GM21423 (cell line): Measurements from ENCODE around the gene RBMY1F.
"Not testable (repeated sequence)": the region's sequence is repeated elsewhere in the genome, so short reads cannot be mapped to it uniquely, and the experiment has no call there.

ENCODE experiments used
- ATAC-seq: cut with Tn5 transposase; IDR thresholded peaks from one replicate; pipeline ENCODE4 v1.9.1; 2021; ENCODE audit warnings: mild to moderate bottlenecking, moderate library complexity; ENCODE audit not compliant: unreplicated experiment

RBMY1F gene

DNA sequence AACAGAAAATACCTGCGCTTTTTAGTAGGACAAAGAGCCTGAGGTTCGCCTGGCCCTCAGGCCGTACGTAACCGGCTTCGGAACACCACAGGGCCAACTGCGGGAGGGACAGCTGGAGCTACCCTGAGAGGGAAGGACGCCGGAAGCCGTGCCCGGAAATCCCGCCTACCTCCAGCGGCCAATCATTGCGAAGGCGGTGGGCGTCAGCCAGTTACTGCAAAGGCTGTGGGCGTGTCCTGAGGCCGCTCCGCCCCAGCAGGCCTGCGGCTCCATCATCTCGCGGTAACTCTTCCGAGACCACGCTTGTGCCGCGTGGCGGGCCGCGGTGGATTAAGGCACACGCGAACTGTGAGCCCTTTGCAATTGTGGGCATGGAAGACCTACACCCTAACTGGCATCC, at the start of gene RBMY1F:
TSS of gene RBMY1F (minus strand) at position 101 of the 400 bp plus-strand sequence. CDS start 1,954 bp downstream, outside the sequence.
- not testable (repeated sequence) for ATAC-seq

DNA sequence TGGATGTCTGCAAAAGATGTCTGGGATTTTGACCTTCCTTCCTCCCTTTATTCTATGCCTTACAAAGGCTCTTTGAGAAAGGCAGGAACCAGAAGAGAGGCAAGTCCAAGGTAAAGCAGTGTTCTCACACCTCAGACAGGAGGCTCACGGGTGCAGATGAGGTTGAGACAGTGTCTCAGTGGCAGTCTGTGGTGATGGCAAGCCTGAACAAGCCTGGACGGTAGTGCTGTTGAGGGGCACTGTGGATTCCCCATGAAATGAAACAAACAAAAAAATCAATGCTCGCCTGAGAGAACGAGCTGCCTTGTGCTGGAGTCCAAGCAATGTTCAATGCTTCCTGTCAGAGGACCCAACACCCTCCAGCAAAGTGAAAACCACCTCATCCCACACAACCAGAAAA, 31.6 kb downstream of the RBMY1F start:
- ATAC-seq = not testable (repeated sequence)

DNA sequence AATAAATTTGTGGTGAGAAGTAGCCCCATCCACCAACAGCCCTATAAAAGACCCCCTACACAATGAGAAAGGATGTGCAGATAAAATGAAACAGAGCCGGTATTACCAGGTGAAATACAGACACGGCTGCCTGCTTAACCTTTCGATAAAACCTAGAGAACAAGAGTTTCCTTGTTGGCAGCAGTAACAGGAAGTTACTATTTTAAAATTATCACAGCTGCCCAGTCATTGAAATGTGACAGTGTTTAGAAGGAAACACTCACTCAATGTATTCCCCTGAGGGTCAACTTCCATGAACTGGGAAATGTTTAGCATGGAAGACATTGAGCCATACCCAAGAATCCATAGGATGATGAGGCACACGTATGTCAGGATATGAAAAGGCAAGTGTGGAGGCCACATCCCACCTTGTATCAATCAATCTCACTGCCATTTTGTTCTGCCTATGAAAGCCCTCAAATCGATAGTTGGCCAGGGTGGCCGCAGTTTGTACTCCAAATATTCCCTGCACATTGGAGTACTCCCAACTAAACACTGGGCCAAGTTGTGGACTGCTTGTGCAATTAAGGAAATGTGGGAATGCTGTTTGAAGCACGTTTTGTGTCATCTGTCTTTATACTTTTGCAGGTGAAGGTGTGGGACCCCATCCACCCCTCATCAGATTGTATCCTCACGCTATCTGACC, 41.6 kb downstream of the RBMY1F start:
- not testable (repeated sequence) for ATAC-seq

DNA sequence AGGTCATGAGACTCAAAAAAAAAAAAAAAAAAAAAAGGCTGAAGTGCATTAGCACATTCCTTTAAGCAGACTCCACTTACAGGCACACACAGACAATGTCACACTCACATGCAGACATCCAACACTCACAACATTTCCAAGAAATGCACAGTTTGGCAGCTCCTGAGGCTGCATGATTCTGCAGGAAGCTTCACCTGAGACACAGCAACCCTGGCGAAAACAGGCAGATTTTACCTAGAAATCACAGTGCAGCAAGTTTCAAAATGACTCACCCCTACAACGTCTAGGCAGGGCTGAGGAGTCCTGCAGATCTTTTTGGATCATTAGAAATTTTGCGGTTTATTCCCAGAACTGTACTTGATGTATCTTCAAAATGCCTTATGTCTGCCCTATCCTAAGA, 48.0 kb downstream of the RBMY1F start:
- not testable (repeated sequence) for ATAC-seq

DNA sequence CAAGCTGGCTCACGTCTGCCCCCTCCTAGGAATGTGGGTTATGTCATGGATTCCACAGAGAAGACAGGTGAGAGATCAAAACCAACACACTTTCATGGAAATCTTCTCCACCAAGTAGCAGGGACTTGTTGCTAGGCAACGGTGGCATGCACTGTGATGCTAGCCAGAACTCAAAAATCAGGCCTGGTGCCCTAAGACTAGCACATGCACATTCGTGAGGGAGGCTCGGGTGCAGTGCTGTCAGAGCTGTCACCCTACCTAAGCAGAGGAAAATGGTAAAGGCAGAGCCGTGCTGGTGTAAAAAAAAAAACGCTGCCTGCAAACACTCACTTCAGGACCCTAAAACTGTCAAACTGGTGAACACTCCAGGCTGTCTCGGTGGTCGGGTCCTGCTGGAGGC, 52.2 kb downstream of the RBMY1F start:
- ATAC-seq = not testable (repeated sequence)
